ENCODE measurements around the gene SH3D19.
"Not testable (repeated sequence)": the region's sequence is repeated elsewhere in the genome, so short reads cannot be mapped to it uniquely, and the experiment has no call there.

GRCh38 chr4:151322161-151322560, 3.2 kb downstream of the SH3D19 start:
- not testable (repeated sequence) for TF ChIP-seq CTCF, EP300, POLR2AphosphoS5, POLR2A (IDR thresholded peaks at IDR 0.05)

Data from gastroesophageal sphincter (tissue), 3 donors.